RWPE1 (cell line): ENCODE data around the gene AIG1.

ENCODE experiments used
- CTCF ChIA-PET: fragments of 350-600 bp; sonication (Branson Sonifier 250); formaldehyde crosslinking; extraction: SDS; loops from one replicate; lab custom pipeline; 2021; lab: Yijun Ruan, JAX
- POLR2A ChIA-PET: fragments of 400-600 bp; formaldehyde crosslinking; extraction: SDS; loops from one replicate; lab custom pipeline; 2020; ENCODE audit warnings: antibody characterized with exemption; ENCODE audit not compliant: low non-redundant PET; lab: Yijun Ruan, JAX
- DNase-seq: peaks from one replicate; pipeline ENCODE4 v3.0.0; 2012; ENCODE audit warnings: low spot score
- H3K27ac ChIP-seq: fragments of 450-650 bp; 2 replicates; pipeline ENCODE4 v1.5.1; 2017
- TF ChIP-seq, protein P1 (sequence below): fragments of 450-650 bp; conservative IDR thresholded peaks from 2 replicates; pipeline ENCODE4 v1.5.1; 2017; ENCODE audit warnings: low read depth, mild to moderate bottlenecking

AIG1 gene

DNA sequence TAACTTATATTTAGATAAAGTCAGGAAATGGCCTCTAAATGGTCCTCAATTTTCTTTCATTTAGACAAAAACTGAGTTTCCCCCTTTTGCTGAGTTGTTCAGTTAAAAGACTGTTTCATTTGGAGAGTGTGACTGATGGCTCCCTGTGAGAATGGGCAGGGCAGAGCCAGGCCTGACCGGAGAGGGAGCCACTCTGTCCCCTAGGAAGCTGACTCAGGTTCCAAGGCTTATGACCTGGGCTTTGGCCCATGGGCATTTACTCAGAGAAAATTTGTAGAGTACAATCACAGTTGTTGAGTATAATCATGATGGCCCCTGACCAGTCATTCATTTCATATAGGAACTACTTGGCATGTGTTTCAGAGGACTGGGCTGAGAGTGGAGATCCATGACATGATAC is 37.0 kb upstream of the AIG1 start:
- TF ChIP-seq, protein P1, sequence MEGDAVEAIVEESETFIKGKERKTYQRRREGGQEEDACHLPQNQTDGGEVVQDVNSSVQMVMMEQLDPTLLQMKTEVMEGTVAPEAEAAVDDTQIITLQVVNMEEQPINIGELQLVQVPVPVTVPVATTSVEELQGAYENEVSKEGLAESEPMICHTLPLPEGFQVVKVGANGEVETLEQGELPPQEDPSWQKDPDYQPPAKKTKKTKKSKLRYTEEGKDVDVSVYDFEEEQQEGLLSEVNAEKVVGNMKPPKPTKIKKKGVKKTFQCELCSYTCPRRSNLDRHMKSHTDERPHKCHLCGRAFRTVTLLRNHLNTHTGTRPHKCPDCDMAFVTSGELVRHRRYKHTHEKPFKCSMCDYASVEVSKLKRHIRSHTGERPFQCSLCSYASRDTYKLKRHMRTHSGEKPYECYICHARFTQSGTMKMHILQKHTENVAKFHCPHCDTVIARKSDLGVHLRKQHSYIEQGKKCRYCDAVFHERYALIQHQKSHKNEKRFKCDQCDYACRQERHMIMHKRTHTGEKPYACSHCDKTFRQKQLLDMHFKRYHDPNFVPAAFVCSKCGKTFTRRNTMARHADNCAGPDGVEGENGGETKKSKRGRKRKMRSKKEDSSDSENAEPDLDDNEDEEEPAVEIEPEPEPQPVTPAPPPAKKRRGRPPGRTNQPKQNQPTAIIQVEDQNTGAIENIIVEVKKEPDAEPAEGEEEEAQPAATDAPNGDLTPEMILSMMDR: no peak
- no peak overlapping the region for H3K27ac ChIP-seq
- ChIA-PET POLR2A (no interaction called here), CTCF (no interaction called here)
- DNase-seq: no peak

GRCh38 chr6:143024977-143025376 is 35.7 kb upstream of the AIG1 start:
- ChIA-PET CTCF (no interaction called here), POLR2A (no interaction called here)
- no peak for DNase-seq
- TF ChIP-seq, protein P1: no peak
- H3K27ac ChIP-seq: no peak overlapping the region

GRCh38 chr6:143026696-143027449 is 33.8 kb upstream of the AIG1 start:
- CTCF ChIA-PET: interaction anchor here (0.6 to 1.1 kb wide), 3 partner anchors 29 to 335 kb away, joined by 3 to 4 read pairs (median 3); no protein-coding TSS in a partner anchor
- no peak overlapping the region for H3K27ac ChIP-seq
- TF ChIP-seq, protein P1: no peak
- no peak for DNase-seq
- POLR2A ChIA-PET: interaction anchor here (0.6 kb wide), 1 partner anchor 210 kb away, joined by 3 read pairs; no protein-coding TSS in a partner anchor

DNA sequence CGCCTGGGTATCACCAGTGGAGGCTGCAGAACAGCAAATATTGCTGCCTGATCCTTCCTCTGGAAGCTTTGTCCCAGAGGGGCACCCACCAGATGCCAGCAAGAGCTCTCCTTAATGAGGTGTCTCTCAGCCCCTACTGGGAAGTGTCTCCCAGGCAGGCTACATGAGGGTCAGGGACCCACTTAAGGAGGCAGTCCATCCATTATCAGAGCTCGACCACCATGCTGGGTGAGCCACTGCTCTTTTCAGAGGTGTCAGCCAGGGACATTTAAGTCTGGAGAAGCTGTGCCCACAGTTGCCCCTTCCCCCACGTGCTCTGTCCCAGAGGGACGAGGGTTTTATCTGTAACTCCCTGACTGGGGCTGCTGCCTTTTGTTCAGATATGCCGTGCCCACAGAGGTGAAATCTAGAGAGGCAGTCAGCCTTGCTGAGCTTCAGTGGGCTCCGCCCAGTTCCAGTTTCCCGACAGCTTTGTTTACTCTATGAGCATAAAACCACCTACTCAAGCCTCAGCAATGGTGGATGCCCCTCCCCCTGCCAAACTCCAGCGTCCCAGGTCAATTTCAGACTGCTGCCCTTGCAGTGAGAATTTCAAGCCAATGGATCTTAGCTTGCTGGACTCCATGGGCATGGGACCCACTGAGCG is 25.9 kb upstream of the AIG1 start:
- H3K27ac ChIP-seq: no peak overlapping the region
- TF ChIP-seq, protein P1: no peak
- ChIA-PET POLR2A (no interaction called here), CTCF (no interaction called here)
- DNase-seq: no peak

DNA sequence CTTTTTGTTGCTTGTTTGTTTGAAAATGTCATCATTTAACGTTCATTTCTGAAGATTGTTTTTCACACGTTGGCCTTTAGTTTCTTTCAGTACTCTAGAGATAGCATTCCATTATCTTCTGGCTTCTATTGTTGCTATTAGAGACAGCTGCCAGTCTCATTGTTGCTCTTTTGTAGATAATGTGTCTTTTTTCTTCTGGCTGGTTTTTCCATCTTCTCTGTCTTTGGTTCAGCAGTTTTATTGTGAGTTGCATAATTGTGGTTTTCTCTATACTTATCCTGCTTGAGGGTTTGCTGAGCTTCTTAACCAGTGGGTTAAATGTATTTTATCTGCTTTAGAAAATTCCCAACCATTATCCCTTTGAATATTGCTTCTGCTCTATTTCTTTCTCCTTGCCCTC is 23.2 kb upstream of the AIG1 start:
- ChIA-PET POLR2A (no interaction called here), CTCF (interaction anchor here (0.6 kb wide), 1 partner anchor 519 kb away, joined by 3 read pairs; no protein-coding TSS in a partner anchor)

GRCh38 chr6:143038833-143039232 is 21.9 kb upstream of the AIG1 start:
- no peak for DNase-seq
- ChIA-PET POLR2A (no interaction called here), CTCF (no interaction called here)
- TF ChIP-seq, protein P1: no peak
- no peak overlapping the region for H3K27ac ChIP-seq

More for the DNA sequence above, 23.2 kb upstream of the AIG1 start:
- no peak for DNase-seq
- H3K27ac ChIP-seq: no peak overlapping the region
- TF ChIP-seq, protein P1: no peak
